Liver (tissue), 9 donors: ENCODE measurements around the gene NAP1L1. TPM values are rescaled to one million over a fixed set of nuclear protein-coding genes. Genes with fewer than 3 reads are reported as not detected.

Source experiments
- DNase-seq: peaks from one replicate; pipeline ENCODE4 v3.0.0-alpha.2; 2017; ENCODE audit warnings: low spot score
- H3K27ac ChIP-seq, 2 donors: one replicate each; pipeline ENCODE4 v1.7.0; 2013; ENCODE audit warnings: inconsistent platforms in 2 of 2, low read length in 2 of 2, control low read depth in 1 of 2, low read depth in 1 of 2, mild to moderate bottlenecking in 1 of 2
- H3K27me3 ChIP-seq, 4 donors: one replicate each; pipeline versions ENCODE4 v1.6.1 to v1.7.0; 2013; ENCODE audit warnings: low read length in 3 of 4, inconsistent platforms in 1 of 4, mild to moderate bottlenecking in 1 of 4, moderate library complexity in 1 of 4; ENCODE audit not compliant: control insufficient read depth in 4 of 4, insufficient read depth in 4 of 4
- H3K36me3 ChIP-seq, 4 donors: one replicate each; pipeline versions ENCODE4 v1.6.1 to v1.7.0; 2013; ENCODE audit warnings: low read length in 3 of 4, mild to moderate bottlenecking in 3 of 4, low read depth in 1 of 4, moderate library complexity in 1 of 4; ENCODE audit not compliant: control insufficient read depth in 4 of 4, insufficient read depth in 3 of 4
- H3K4me1 ChIP-seq, 4 donors: one replicate each; pipeline versions ENCODE4 v1.6.1 to v1.7.0; 2013; ENCODE audit warnings: low read length in 3 of 4, mild to moderate bottlenecking in 3 of 4, moderate library complexity in 1 of 4; ENCODE audit not compliant: control insufficient read depth in 4 of 4, insufficient read depth in 4 of 4
- H3K4me3 ChIP-seq, 3 donors: one replicate each; pipeline versions ENCODE4 v1.6.1 to v1.7.0; 2013; ENCODE audit warnings: low read length in 3 of 3, control low read depth in 1 of 3, low read depth in 1 of 3, mild to moderate bottlenecking in 1 of 3
- H3K9ac ChIP-seq, 2 donors: one replicate each; pipeline ENCODE4 v1.7.0; 2013; ENCODE audit warnings: low read length in 2 of 2, mild to moderate bottlenecking in 2 of 2, moderate library complexity in 2 of 2, control low read depth in 1 of 2, low read depth in 1 of 2
- H3K9me3 ChIP-seq, 4 donors: one replicate each; pipeline versions ENCODE4 v1.6.1 to v1.7.0; 2013; ENCODE audit warnings: low read length in 3 of 4; ENCODE audit not compliant: control insufficient read depth in 4 of 4
- EGR1 ChIP-seq, 2 donors: IDR thresholded peaks; 2 replicates each; pipeline ENCODE4 v1.6.1; 2016 to 2018; ENCODE audit warnings: antibody characterized with exemption in 2 of 2, low read depth in 2 of 2
- FOXA1 ChIP-seq: IDR thresholded peaks from 2 replicates; pipeline ENCODE4 v1.6.1; 2016; ENCODE audit warnings: antibody characterized with exemption
- FOXA2 ChIP-seq: IDR thresholded peaks from 2 replicates; pipeline ENCODE4 v1.6.1; 2016; ENCODE audit warnings: antibody characterized with exemption
- GABPA ChIP-seq, 2 donors: IDR thresholded peaks in 1 of 2; conservative IDR thresholded peaks in 1 of 2; 2 replicates each; pipeline ENCODE4 v1.6.1; 2016; ENCODE audit warnings: antibody characterized with exemption in 2 of 2, mild to moderate bottlenecking in 1 of 2, moderate library complexity in 1 of 2
- HNF4A ChIP-seq, 2 donors: conservative IDR thresholded peaks; 2 replicates each; pipeline ENCODE4 v1.6.1; 2016; ENCODE audit warnings: antibody characterized with exemption in 2 of 2, mild to moderate bottlenecking in 2 of 2
- HNF4G ChIP-seq: IDR thresholded peaks from 2 replicates; pipeline ENCODE4 v1.6.1; 2016; ENCODE audit warnings: antibody characterized with exemption
- JUND ChIP-seq, 2 donors: IDR thresholded peaks; 2 replicates each; pipeline ENCODE4 v1.6.1; 2016; ENCODE audit warnings: antibody characterized with exemption in 2 of 2
- MAX ChIP-seq: IDR thresholded peaks from 2 replicates; pipeline ENCODE4 v1.6.1; 2016; ENCODE audit warnings: antibody characterized with exemption
- NR2F2 ChIP-seq: IDR thresholded peaks from 2 replicates; pipeline ENCODE4 v1.6.1; 2016; ENCODE audit warnings: antibody characterized with exemption
- RAD21 ChIP-seq, 2 donors: IDR thresholded peaks; 2 replicates each; pipeline ENCODE4 v1.6.1; 2016; ENCODE audit warnings: antibody characterized with exemption in 2 of 2, mild to moderate bottlenecking in 2 of 2
- REST ChIP-seq: IDR thresholded peaks from 2 replicates; pipeline ENCODE4 v1.6.1; 2016; ENCODE audit warnings: antibody characterized with exemption, mild to moderate bottlenecking
- RXRA ChIP-seq, 2 donors: IDR thresholded peaks; 2 replicates each; pipeline ENCODE4 v1.6.1; 2017 to 2018; ENCODE audit warnings: antibody characterized with exemption in 2 of 2, mild to moderate bottlenecking in 1 of 2
- SP1 ChIP-seq: IDR thresholded peaks from 2 replicates; pipeline ENCODE4 v1.6.1; 2018; ENCODE audit warnings: antibody characterized with exemption, mild to moderate bottlenecking
- TAF1 ChIP-seq: conservative IDR thresholded peaks from 2 replicates; pipeline ENCODE4 v1.6.1; 2016; ENCODE audit warnings: antibody characterized with exemption, mild to moderate bottlenecking
- YY1 ChIP-seq: IDR thresholded peaks from 2 replicates; pipeline ENCODE4 v1.6.1; 2016; ENCODE audit warnings: antibody characterized with exemption, mild to moderate bottlenecking
- WGBS: extraction: QIAGEN DNeasy Blood & Tissue Kit; methylation state at CpG from one replicate; pipeline ENCODE4 v1.1.7; 2013; 5-methylcytosine and 5-hydroxymethylcytosine counted together
- polyA plus RNA-seq, 2 donors: library from polyadenylated mRNA; stranded (reverse) in 1 of 2; unstranded in 1 of 2; fragments of 200-250 nt in 1 of 2; fragments of >200 nt in 1 of 2; fragmentation: Nextera tagmentation in 1 of 2; extraction: Ambion mirVana in 1 of 2; gene quantifications; one replicate each; pipeline versions ENCODE4 v1.2.1 to v1.2.3, GENCODE V29; 2013 to 2015
- total RNA-seq, 2 donors: library from RNA; depleted of rRNA; stranded (reverse); fragments of >200 nt; gene quantifications; one replicate each; pipeline ENCODE4 v1.2.3, GENCODE V29; 2014
- TF ChIP-seq, protein P1 (sequence below): IDR thresholded peaks from 2 replicates; pipeline ENCODE4 v1.6.1; 2016; ENCODE audit warnings: antibody characterized with exemption
- TF ChIP-seq, protein P2 (sequence below): IDR thresholded peaks from 2 replicates; pipeline ENCODE4 v1.6.1; 2016; ENCODE audit warnings: antibody characterized with exemption
- TF ChIP-seq, protein P3 (sequence below): fragments of 150-350 bp; IDR thresholded peaks from 2 replicates; pipeline ENCODE4 v1.5.1; 2017; ENCODE audit warnings: improper control_type of control experiment, low read depth, low read length; ENCODE audit not compliant: missing input control
- donor health status: healthy.
- donor health status: healthy.
- donor health status: healthy.
- donor health status: healthy.
- donor health status: healthy.

NAP1L1 gene
- total and polyA plus RNA-seq, 4 donors = 36.6 to 74.7 (median 42.4) TPM

DNA sequence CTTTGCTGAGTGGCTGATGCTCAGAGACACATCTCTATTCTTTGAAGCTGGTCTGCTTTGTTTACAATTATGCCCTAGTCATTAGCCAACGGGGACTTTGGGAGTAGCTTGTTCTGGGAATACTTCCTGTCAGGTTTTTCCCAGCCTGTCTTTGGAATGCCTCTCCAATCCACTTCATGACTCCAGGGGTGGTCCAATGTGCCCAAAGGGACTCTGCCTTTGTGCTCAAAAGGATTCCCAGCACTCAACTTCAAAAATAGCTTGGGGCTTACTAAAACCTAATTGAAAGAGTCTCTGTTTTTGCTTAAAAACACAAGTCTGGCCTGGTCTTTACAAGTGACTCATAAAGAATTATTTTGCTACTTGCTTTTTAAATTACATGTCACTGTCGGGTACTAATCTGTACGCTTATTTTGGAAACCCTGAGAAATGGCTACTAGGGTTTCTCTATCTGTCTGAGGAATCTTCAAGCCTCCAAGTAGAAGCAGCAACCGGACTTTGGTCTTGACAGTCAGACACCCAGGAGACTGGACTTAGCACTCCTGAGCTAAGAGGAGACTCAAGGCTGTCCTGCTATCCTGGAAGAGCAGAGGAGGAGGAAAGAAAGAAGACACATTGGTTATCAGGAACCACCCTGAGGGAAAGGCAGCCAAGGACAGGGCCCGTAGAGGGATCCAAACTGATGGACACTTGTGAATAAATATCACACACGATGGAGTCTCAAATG lies 73.6 kb downstream of the NAP1L1 start:
- no peak overlapping the region for H3K4me3 ChIP-seq
- no peaks in the 10 kb centered on the region for H3K27me3 ChIP-seq
- H3K36me3 ChIP-seq = peaks cover 0 to 1% (median 0%) of the 10 kb centered on the region in 4 donors
- DNase-seq = no peak
- H3K4me1 ChIP-seq = no peaks in the 10 kb centered on the region
- no peak overlapping the region for H3K9ac ChIP-seq
- WGBS = 90% methylated on average over 6 of the region's 6 CpGs
- TF ChIP-seq TAF1 (no peak), GABPA (IDR thresholded peaks at IDR 0.05 in 1 of 2, conservative IDR thresholded peaks at IDR 0.05 in 1 of 2) (no peak), EGR1 (IDR thresholded peaks at IDR 0.05; ENCODE audit: low read depth in 2 of 2) (no peak), FOXA1 (no peak), RXRA (IDR thresholded peaks at IDR 0.05) (no peak), YY1 (no peak), NR2F2 (no peak), REST (no peak), RAD21 (IDR thresholded peaks at IDR 0.05) (no peak), HNF4G (no peak), FOXA2 (no peak), HNF4A (conservative IDR thresholded peaks at IDR 0.05) (no peak), MAX (no peak), JUND (IDR thresholded peaks at IDR 0.05) (no peak)
- TF ChIP-seq, protein P1, sequence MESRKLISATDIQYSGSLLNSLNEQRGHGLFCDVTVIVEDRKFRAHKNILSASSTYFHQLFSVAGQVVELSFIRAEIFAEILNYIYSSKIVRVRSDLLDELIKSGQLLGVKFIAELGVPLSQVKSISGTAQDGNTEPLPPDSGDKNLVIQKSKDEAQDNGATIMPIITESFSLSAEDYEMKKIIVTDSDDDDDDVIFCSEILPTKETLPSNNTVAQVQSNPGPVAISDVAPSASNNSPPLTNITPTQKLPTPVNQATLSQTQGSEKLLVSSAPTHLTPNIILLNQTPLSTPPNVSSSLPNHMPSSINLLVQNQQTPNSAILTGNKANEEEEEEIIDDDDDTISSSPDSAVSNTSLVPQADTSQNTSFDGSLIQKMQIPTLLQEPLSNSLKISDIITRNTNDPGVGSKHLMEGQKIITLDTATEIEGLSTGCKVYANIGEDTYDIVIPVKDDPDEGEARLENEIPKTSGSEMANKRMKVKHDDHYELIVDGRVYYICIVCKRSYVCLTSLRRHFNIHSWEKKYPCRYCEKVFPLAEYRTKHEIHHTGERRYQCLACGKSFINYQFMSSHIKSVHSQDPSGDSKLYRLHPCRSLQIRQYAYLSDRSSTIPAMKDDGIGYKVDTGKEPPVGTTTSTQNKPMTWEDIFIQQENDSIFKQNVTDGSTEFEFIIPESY = no peak
- TF ChIP-seq, protein P2, sequence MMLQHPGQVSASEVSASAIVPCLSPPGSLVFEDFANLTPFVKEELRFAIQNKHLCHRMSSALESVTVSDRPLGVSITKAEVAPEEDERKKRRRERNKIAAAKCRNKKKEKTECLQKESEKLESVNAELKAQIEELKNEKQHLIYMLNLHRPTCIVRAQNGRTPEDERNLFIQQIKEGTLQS = no peak
- H3K9me3 ChIP-seq = no peaks in the 10 kb centered on the region
- H3K27ac ChIP-seq = no peak overlapping the region

DNA sequence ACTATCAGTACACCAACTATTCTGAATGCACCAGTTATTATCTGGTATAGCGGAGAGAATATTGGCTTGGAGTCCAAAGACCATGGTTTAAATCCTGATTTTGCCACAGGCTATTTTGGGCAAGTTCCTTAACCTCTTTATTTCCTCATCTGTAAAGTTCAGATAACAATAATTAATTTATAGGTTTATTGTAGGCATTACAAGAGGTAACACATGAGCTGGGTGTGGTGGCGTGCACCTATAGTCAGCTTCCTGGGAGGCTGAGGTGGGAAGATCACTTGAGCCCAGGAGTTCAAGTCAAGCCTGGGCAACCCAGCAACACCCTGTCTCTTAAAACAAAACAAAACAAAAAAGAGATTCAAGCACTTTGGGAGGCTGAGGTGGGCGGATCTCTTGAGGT lies 76.1 kb downstream of the NAP1L1 start:
- H3K4me1 ChIP-seq = no peaks in the 10 kb centered on the region
- peaks cover 0 to 2% (median 0%) of the 10 kb centered on the region in 4 donors for H3K9me3 ChIP-seq
- DNase-seq = no peak
- H3K27ac ChIP-seq = no peak overlapping the region
- TF ChIP-seq, protein P3, sequence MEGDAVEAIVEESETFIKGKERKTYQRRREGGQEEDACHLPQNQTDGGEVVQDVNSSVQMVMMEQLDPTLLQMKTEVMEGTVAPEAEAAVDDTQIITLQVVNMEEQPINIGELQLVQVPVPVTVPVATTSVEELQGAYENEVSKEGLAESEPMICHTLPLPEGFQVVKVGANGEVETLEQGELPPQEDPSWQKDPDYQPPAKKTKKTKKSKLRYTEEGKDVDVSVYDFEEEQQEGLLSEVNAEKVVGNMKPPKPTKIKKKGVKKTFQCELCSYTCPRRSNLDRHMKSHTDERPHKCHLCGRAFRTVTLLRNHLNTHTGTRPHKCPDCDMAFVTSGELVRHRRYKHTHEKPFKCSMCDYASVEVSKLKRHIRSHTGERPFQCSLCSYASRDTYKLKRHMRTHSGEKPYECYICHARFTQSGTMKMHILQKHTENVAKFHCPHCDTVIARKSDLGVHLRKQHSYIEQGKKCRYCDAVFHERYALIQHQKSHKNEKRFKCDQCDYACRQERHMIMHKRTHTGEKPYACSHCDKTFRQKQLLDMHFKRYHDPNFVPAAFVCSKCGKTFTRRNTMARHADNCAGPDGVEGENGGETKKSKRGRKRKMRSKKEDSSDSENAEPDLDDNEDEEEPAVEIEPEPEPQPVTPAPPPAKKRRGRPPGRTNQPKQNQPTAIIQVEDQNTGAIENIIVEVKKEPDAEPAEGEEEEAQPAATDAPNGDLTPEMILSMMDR = no peak
- TF ChIP-seq RXRA (IDR thresholded peaks at IDR 0.05) = no peak
- TF ChIP-seq SP1 = no peak
- no peak for TF ChIP-seq HNF4A (conservative IDR thresholded peaks at IDR 0.05)
- no peak for TF ChIP-seq TAF1
- TF ChIP-seq GABPA (IDR thresholded peaks at IDR 0.05 in 1 of 2, conservative IDR thresholded peaks at IDR 0.05 in 1 of 2) = no peak
- no peak for TF ChIP-seq REST
- no peak for TF ChIP-seq FOXA1
- WGBS = 87% methylated on average over 3 of the region's 3 CpGs
- no peak overlapping the region for H3K4me3 ChIP-seq
- H3K27me3 ChIP-seq = no peaks in the 10 kb centered on the region
- no peak overlapping the region for H3K9ac ChIP-seq
- no peaks in the 10 kb centered on the region for H3K36me3 ChIP-seq
